Thyroid gland (tissue), 4 donors: ENCODE measurements around the gene INTS7.

Experiments
- POLR2A ChIP-seq, 2 donors: fragments of 450-650 bp; IDR thresholded peaks; one replicate each; pipeline ENCODE4 v1.6.1; 2017; ENCODE audit warnings: antibody characterized with exemption in 2 of 2, mild to moderate bottlenecking in 2 of 2, moderate library complexity in 1 of 2
- TF ChIP-seq, protein P1 (sequence below), 6 experiments: fragments of 200-600 bp in 3 of 6; fragments of 450-650 bp in 3 of 6; sonication (generic) in 3 of 6; IDR thresholded peaks; one replicate each; pipeline ENCODE4 v1.5.1; 2016 to 2019; ENCODE audit warnings: antibody characterized with exemption in 6 of 6, mild to moderate bottlenecking in 2 of 6, inconsistent platforms in 1 of 6, moderate library complexity in 1 of 6

DNA sequence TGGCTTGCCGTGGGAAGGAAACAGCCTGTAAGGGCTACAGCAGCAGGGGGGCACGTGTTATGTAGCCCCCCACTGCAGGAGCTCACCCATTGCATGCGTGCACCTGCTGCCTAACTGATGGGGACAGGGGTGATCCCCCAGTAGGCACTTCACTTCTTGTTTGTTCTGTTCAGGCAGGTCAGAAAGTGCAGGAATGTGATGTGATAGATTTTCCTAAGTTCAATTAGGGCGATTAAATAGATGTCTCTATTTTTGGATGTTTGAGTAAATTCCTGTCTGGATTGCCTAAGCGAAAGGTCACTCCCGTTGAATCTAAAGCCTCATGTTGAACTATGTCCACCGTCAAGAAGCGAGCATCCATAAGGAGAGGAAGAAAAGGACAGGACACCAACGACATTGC, 126.0 kb downstream of the INTS7 start:
- TF ChIP-seq, protein P1, sequence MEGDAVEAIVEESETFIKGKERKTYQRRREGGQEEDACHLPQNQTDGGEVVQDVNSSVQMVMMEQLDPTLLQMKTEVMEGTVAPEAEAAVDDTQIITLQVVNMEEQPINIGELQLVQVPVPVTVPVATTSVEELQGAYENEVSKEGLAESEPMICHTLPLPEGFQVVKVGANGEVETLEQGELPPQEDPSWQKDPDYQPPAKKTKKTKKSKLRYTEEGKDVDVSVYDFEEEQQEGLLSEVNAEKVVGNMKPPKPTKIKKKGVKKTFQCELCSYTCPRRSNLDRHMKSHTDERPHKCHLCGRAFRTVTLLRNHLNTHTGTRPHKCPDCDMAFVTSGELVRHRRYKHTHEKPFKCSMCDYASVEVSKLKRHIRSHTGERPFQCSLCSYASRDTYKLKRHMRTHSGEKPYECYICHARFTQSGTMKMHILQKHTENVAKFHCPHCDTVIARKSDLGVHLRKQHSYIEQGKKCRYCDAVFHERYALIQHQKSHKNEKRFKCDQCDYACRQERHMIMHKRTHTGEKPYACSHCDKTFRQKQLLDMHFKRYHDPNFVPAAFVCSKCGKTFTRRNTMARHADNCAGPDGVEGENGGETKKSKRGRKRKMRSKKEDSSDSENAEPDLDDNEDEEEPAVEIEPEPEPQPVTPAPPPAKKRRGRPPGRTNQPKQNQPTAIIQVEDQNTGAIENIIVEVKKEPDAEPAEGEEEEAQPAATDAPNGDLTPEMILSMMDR (IDR thresholded peaks at IDR 0.05): no peak
- TF ChIP-seq POLR2A (IDR thresholded peaks at IDR 0.05): no peak
